Neuronal stem cell (in vitro differentiated cells): ENCODE data around the gene GSTO2.

Experiments used
- DNase-seq: peaks from one replicate; pipeline ENCODE4 v3.0.0-alpha.2; 2013; ENCODE audit warnings: low spot score
- H2AFZ ChIP-seq: one replicate; pipeline ENCODE4 v1.6.1; 2013; ENCODE audit warnings: mild to moderate bottlenecking, low read length, inconsistent platforms
- H2AK5ac ChIP-seq: 2 replicates; pipeline ENCODE4 v1.6.1; 2013; ENCODE audit warnings: low read depth, mild to moderate bottlenecking, inconsistent platforms, low read length, moderate library complexity, mixed read lengths
- H2BK120ac ChIP-seq: 2 replicates; pipeline ENCODE4 v1.6.1; 2013; ENCODE audit warnings: low read depth, mild to moderate bottlenecking, inconsistent platforms, low read length, moderate library complexity, mixed read lengths
- H2BK12ac ChIP-seq: one replicate; pipeline ENCODE4 v1.6.1; 2013; ENCODE audit warnings: low read length, inconsistent platforms
- H2BK15ac ChIP-seq: 2 replicates; pipeline ENCODE4 v1.6.1; 2013; ENCODE audit warnings: mild to moderate bottlenecking, low read length, inconsistent platforms, mixed read lengths
- H2BK5ac ChIP-seq: one replicate; pipeline ENCODE4 v1.6.1; 2013; ENCODE audit warnings: inconsistent platforms, mild to moderate bottlenecking, low read length, moderate library complexity
- H3K14ac ChIP-seq: one replicate; pipeline ENCODE4 v1.6.1; 2013; ENCODE audit warnings: low read length, inconsistent platforms
- H3K18ac ChIP-seq: 2 replicates; pipeline ENCODE4 v1.6.1; 2013; ENCODE audit warnings: low read length, inconsistent platforms
- H3K23ac ChIP-seq: 2 replicates; pipeline ENCODE4 v1.6.1; 2013; ENCODE audit warnings: low read depth, mild to moderate bottlenecking, mixed read lengths, low read length, inconsistent platforms; ENCODE audit not compliant: poor library complexity
- H3K27ac ChIP-seq: replicated peaks from 3 replicates; pipeline ENCODE4 v1.5.1; 2013; ENCODE audit warnings: low read length, inconsistent platforms
- H3K27me3 ChIP-seq, 3 experiments: 2 replicates each; pipeline ENCODE4 v1.6.1; 2013; ENCODE audit warnings: low read length in 3 of 3, mild to moderate bottlenecking in 2 of 3, inconsistent platforms in 1 of 3, low read depth in 1 of 3, mixed read lengths in 1 of 3, moderate library complexity in 1 of 3; ENCODE audit not compliant: control insufficient read depth in 3 of 3, insufficient read depth in 3 of 3
- H3K36me3 ChIP-seq, 2 donors: replicated peaks in 1 of 2; 2 replicates each; pipeline ENCODE4 v1.6.1; 2013; ENCODE audit warnings: low read length in 2 of 2; ENCODE audit not compliant: control insufficient read depth in 2 of 2, insufficient read depth in 2 of 2
- H3K4ac ChIP-seq: 2 replicates; pipeline ENCODE4 v1.6.1; 2013; ENCODE audit warnings: inconsistent platforms, mild to moderate bottlenecking, low read length, moderate library complexity
- H3K4me1 ChIP-seq, 2 donors: 1 replicate in 1 of 2; 2 replicates in 1 of 2; pipeline ENCODE4 v1.6.1; 2013; ENCODE audit warnings: low read length in 2 of 2, low read depth in 1 of 2; ENCODE audit not compliant: control insufficient read depth in 2 of 2, insufficient read depth in 1 of 2
- H3K4me2 ChIP-seq: one replicate; pipeline ENCODE4 v1.6.1; 2013; ENCODE audit warnings: mild to moderate bottlenecking, low read length, inconsistent platforms; ENCODE audit not compliant: insufficient read depth, poor library complexity, severe bottlenecking
- H3K4me3 ChIP-seq, 2 donors: 2 replicates each; pipeline ENCODE4 v1.5.1; 2013; ENCODE audit warnings: low read length in 2 of 2, mild to moderate bottlenecking in 2 of 2, inconsistent platforms in 1 of 2, moderate library complexity in 1 of 2
- H3K79me1 ChIP-seq: one replicate; pipeline ENCODE4 v1.6.1; 2013; ENCODE audit warnings: low read depth, mild to moderate bottlenecking, inconsistent platforms, low read length, moderate library complexity
- H3K9ac ChIP-seq: one replicate; pipeline ENCODE4 v1.6.1; 2013; ENCODE audit warnings: mild to moderate bottlenecking, low read depth, low read length, inconsistent platforms; ENCODE audit not compliant: poor library complexity
- H3K9me3 ChIP-seq, 2 donors: replicated peaks in 1 of 2; 2 replicates each; pipeline versions ENCODE3 to v1.6.1; 2013; ENCODE audit warnings: low read length in 2 of 2, mild to moderate bottlenecking in 2 of 2, inconsistent platforms in 1 of 2, low read depth in 1 of 2, mixed read lengths in 1 of 2, moderate library complexity in 1 of 2; ENCODE audit not compliant: control insufficient read depth in 2 of 2, insufficient read depth in 1 of 2
- H4K8ac ChIP-seq: one replicate; pipeline ENCODE4 v1.6.1; 2013; ENCODE audit warnings: low read depth, mild to moderate bottlenecking, inconsistent platforms, low read length, moderate library complexity
- H4K91ac ChIP-seq: one replicate; pipeline ENCODE4 v1.6.1; 2013; ENCODE audit warnings: low read length, low read depth, mild to moderate bottlenecking, inconsistent platforms; ENCODE audit not compliant: poor library complexity
- WGBS, 2 donors: extraction: QIAGEN DNeasy Blood & Tissue Kit; methylation state at CpG; one replicate each; pipeline ENCODE4 v1.1.7; 2013; ENCODE audit warnings: missing lambda C conversion rate in 2 of 2, mixed read lengths in 1 of 2; ENCODE audit not compliant: insufficient read length in 2 of 2, insufficient replicate concordance in 1 of 2; ENCODE audit errors: extremely low coverage in 2 of 2; 5-methylcytosine and 5-hydroxymethylcytosine counted together

Gene GSTO2

GRCh38 chr10:104350127-104350635 lies 81.2 kb downstream of the GSTO2 start:
- no peak overlapping the region for H3K27ac ChIP-seq
- H3K9me3 ChIP-seq: no peaks in the 10 kb centered on the region
- no peak overlapping the region for H2AFZ ChIP-seq
- no peak overlapping the region for H3K23ac ChIP-seq
- no peak overlapping the region for H4K91ac ChIP-seq
- H3K4ac ChIP-seq: no peak overlapping the region
- no peaks in the 10 kb centered on the region for H3K36me3 ChIP-seq
- H3K27me3 ChIP-seq: peaks cover 0 to 9% (median 4%) of the 10 kb centered on the region in 3 experiments
- no peak overlapping the region for H4K8ac ChIP-seq
- no peak overlapping the region for H2BK15ac ChIP-seq
- no peaks in the 10 kb centered on the region for H3K79me1 ChIP-seq
- no peak overlapping the region for H2BK120ac ChIP-seq
- DNase-seq: no peak
- H2BK5ac ChIP-seq: no peak overlapping the region
- no peak overlapping the region for H3K18ac ChIP-seq
- no peak overlapping the region for H2AK5ac ChIP-seq
- no peak overlapping the region for H3K4me3 ChIP-seq
- no peak overlapping the region for H2BK12ac ChIP-seq
- no peak overlapping the region for H3K14ac ChIP-seq
- no peak overlapping the region for H3K9ac ChIP-seq
- no CpG with 5 or more reads among the region's 6 CpGs for WGBS, 2 donors
- no peak overlapping the region for H3K4me2 ChIP-seq
- peaks cover 1 to 5% of the 10 kb centered on the region in 2 donors for H3K4me1 ChIP-seq

- no peak overlapping the region for H3K23ac ChIP-seq
- no peak overlapping the region for H2BK120ac ChIP-seq
- no peaks in the 10 kb centered on the region for H3K79me1 ChIP-seq
- H3K4me3 ChIP-seq: no peak overlapping the region
- H3K4me2 ChIP-seq: no peak overlapping the region
- H4K91ac ChIP-seq: no peak overlapping the region
- H3K4me1 ChIP-seq: peaks cover 1 to 5% of the 10 kb centered on the region in 2 donors
- H3K4ac ChIP-seq: no peak overlapping the region
- no peaks in the 10 kb centered on the region for H3K9me3 ChIP-seq
- no peak overlapping the region for H2BK15ac ChIP-seq
- H3K14ac ChIP-seq: no peak overlapping the region
- H2AFZ ChIP-seq: no peak overlapping the region
- no peak overlapping the region for H2AK5ac ChIP-seq
- no peak overlapping the region for H2BK12ac ChIP-seq
- H3K27me3 ChIP-seq: peaks cover 0 to 9% (median 6%) of the 10 kb centered on the region in 3 experiments
- H2BK5ac ChIP-seq: no peak overlapping the region
- WGBS, 2 donors: no CpG with 5 or more reads among the region's 2 CpGs
- no peak overlapping the region for H3K9ac ChIP-seq
- H3K27ac ChIP-seq: no peak overlapping the region
- H4K8ac ChIP-seq: no peak overlapping the region
- H3K36me3 ChIP-seq: no peaks in the 10 kb centered on the region
- DNase-seq: no peak
- H3K18ac ChIP-seq: no peak overlapping the region
Measured at GRCh38 chr10:104351061-104351702, 82.2 kb downstream of the GSTO2 start.

GRCh38 chr10:104351919-104352318 lies 82.9 kb downstream of the GSTO2 start:
- Histone ChIP-seq H3K14ac (no peak overlapping the region), H2BK5ac (no peak overlapping the region), H3K36me3 (no peaks in the 10 kb centered on the region), H2BK12ac (no peak overlapping the region), H2BK120ac (no peak overlapping the region), H3K4ac (no peak overlapping the region), H4K8ac (no peak overlapping the region), H3K4me3 (no peak overlapping the region), H3K79me1 (no peaks in the 10 kb centered on the region), H3K23ac (no peak overlapping the region), H3K4me1 (peaks cover 1 to 5% of the 10 kb centered on the region in 2 donors), H3K9ac (no peak overlapping the region), H3K9me3 (no peaks in the 10 kb centered on the region), H3K27ac (no peak overlapping the region), H3K27me3 (peaks cover 0 to 9% (median 6%) of the 10 kb centered on the region in 3 experiments), H3K18ac (no peak overlapping the region), H4K91ac (no peak overlapping the region), H3K4me2 (no peak overlapping the region), H2BK15ac (no peak overlapping the region), H2AK5ac (no peak overlapping the region), H2AFZ (no peak overlapping the region)
- no CpG with 5 or more reads among the region's 1 CpG for WGBS, 2 donors
- DNase-seq: no peak

- no peaks in the 10 kb centered on the region for H3K36me3 ChIP-seq
- H3K9ac ChIP-seq: no peak within 1 kb of the TSS
- H3K14ac ChIP-seq: no peak within 1 kb of the TSS
Measured at GRCh38 chr10:104353325-104354048, 84.5 kb downstream of the GSTO2 start, which contains the start of gene CFAP58. Gene CFAP58, plus strand, starts transcription at chr10:104353833. Its CDS starts 65 bp downstream, at chr10:104353898.

More at GRCh38 chr10:104353325-104354048, 84.5 kb downstream of the GSTO2 start, which contains the start of gene CFAP58:
- no peak within 1 kb of the TSS for H3K18ac ChIP-seq
- H2AK5ac ChIP-seq: no peak within 1 kb of the TSS
- no peak within 1 kb of the TSS for H2BK15ac ChIP-seq
- DNase-seq: peak; percentile 83
- no peak within 1 kb of the TSS for H3K4ac ChIP-seq
- no CpG with 5 or more reads among the region's 43 CpGs for WGBS, 2 donors
- H2AFZ ChIP-seq: no peak within 1 kb of the TSS
- no peaks in the 10 kb centered on the region for H3K9me3 ChIP-seq
- H3K23ac ChIP-seq: no peak within 1 kb of the TSS
- peaks cover 0 to 9% (median 6%) of the 10 kb centered on the region in 3 experiments for H3K27me3 ChIP-seq
- H3K4me2 ChIP-seq: peak within 1 kb of the TSS; percentile 59
- H2BK120ac ChIP-seq: no peak within 1 kb of the TSS
- no peak within 1 kb of the TSS for H2BK5ac ChIP-seq
- H3K79me1 ChIP-seq: no peaks in the 10 kb centered on the region
- H4K91ac ChIP-seq: no peak within 1 kb of the TSS
- H4K8ac ChIP-seq: no peak within 1 kb of the TSS
- no peak within 1 kb of the TSS for H3K27ac ChIP-seq
- H3K4me3 ChIP-seq: peak within 1 kb of the TSS in 1 of 2 donors; percentile 25
- peaks cover 1 to 5% of the 10 kb centered on the region in 2 donors for H3K4me1 ChIP-seq
- no peak within 1 kb of the TSS for H2BK12ac ChIP-seq
